Gastrocnemius medialis (tissue), 4 donors: ENCODE measurements around the gene CGB3.

Experiments used
- POLR2A ChIP-seq, 2 donors: fragments of 450-650 bp; IDR thresholded peaks; one replicate each; pipeline ENCODE4 v1.6.1; 2017; ENCODE audit warnings: antibody characterized with exemption in 2 of 2, mild to moderate bottlenecking in 2 of 2, moderate library complexity in 2 of 2
- TF ChIP-seq, protein P1 (sequence below), 5 experiments: fragments of 450-650 bp in 3 of 5; fragments of 200-600 bp in 2 of 5; sonication (generic) in 2 of 5; IDR thresholded peaks in 4 of 5; conservative IDR thresholded peaks in 1 of 5; 1 replicate in 4 of 5; 2 replicates in 1 of 5; pipeline ENCODE4 v1.5.1; 2016 to 2019; ENCODE audit warnings: antibody characterized with exemption in 5 of 5, mild to moderate bottlenecking in 3 of 5, moderate library complexity in 3 of 5

DNA sequence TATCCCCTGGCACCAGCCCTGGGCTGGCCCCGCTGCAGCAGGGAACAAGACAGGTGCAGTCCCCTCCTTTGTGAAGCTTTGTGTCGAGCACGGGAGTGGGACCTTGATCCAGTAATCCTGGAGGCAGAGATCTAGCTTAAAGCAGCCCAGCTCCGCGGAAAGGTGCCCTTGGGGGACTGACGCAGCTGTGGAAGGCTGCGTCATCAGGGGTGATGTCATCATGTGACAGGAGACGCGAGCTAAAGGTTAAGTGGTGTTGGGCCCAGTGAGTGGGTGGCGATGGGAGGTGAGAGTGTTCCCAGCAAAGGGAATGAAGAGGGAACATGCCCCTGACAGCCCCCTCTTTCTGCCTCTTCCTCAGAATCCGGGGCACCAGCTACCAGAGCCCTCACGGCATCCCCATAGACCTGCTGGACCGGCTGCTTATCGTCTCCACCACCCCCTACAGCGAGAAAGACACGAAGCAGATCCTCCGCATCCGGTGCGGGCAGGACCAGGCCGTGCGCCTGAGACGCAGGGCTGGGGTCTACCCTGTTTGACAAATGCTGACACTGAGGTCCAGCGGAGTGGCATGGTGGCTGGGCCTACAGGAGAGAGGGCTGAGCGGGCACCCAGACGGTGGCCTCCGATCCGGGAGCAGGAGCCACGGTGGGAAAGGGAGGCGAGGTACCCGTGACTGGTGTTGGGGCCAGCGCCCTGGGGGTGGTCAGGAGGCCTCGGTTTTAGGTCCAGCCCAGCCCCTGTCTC lies 9.8 kb downstream of the CGB3 start:
- TF ChIP-seq, protein P1, sequence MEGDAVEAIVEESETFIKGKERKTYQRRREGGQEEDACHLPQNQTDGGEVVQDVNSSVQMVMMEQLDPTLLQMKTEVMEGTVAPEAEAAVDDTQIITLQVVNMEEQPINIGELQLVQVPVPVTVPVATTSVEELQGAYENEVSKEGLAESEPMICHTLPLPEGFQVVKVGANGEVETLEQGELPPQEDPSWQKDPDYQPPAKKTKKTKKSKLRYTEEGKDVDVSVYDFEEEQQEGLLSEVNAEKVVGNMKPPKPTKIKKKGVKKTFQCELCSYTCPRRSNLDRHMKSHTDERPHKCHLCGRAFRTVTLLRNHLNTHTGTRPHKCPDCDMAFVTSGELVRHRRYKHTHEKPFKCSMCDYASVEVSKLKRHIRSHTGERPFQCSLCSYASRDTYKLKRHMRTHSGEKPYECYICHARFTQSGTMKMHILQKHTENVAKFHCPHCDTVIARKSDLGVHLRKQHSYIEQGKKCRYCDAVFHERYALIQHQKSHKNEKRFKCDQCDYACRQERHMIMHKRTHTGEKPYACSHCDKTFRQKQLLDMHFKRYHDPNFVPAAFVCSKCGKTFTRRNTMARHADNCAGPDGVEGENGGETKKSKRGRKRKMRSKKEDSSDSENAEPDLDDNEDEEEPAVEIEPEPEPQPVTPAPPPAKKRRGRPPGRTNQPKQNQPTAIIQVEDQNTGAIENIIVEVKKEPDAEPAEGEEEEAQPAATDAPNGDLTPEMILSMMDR (IDR thresholded peaks at IDR 0.05 in 4 of 5, conservative IDR thresholded peaks at IDR 0.05 in 1 of 5), result no peak
- no peak for TF ChIP-seq POLR2A (IDR thresholded peaks at IDR 0.05)
